ENCODE results near the gene CAMK1. TPM values are rescaled to one million over a fixed set of nuclear protein-coding genes. Genes with fewer than 3 reads are reported as not detected.
A peak's percentile ranks its signal among the peaks of the same experiment; 100 is the strongest.

CAMK1 gene
- total and polyA plus RNA-seq, 9 of the 15 experiments (the other 6 are each of a cell fraction or from before 2014, with no cell fraction given) = 0.23 to 10.7 (median 6.0) TPM

- Histone ChIP-seq H3K4me1 (replicated peaks in 1 of 2; ENCODE audit: control insufficient read depth in 2 of 2, insufficient read depth in 2 of 2, low read length in 2 of 2) (no peaks in the 10 kb centered on the region; a peak in 3 of 5 replicates), H3K9me3 (replicated peaks; ENCODE audit: control insufficient read depth, insufficient read depth, low read depth, low read length) (no peaks in the 10 kb centered on the region), H3K9ac (ENCODE audit: insufficient read depth in 1 of 2, low read depth in 2 of 2, low read length in 2 of 2) (peak overlapping the region in 1 of 2 experiments; percentile 23; a peak in 1 of 4 replicates), H3K36me3 (ENCODE audit: control insufficient read depth, insufficient read depth, low read length) (peaks cover 89% of the 10 kb centered on the region), H3K27ac (ENCODE audit: extremely low read depth, low read depth, low read length) (no peak overlapping the region), H2AFZ (ENCODE audit: low read depth, low read length) (no peak overlapping the region), H4K20me1 (replicated peaks; ENCODE audit: control insufficient read depth, insufficient read depth, low read length) (peaks cover 3% of the 10 kb centered on the region; the same call in 1 of the 2 replicates), H3K4me3 (no peak overlapping the region), H3K9me1 (ENCODE audit: control insufficient read depth, insufficient read depth, low read length) (peaks cover 3% of the 10 kb centered on the region), H3K27me3 (ENCODE audit: control insufficient read depth in 2 of 2, insufficient read depth in 2 of 2, low read length in 2 of 2) (no peaks in the 10 kb centered on the region), H3K79me2 (ENCODE audit: control insufficient read depth, insufficient read depth, low read length) (peaks cover 48% of the 10 kb centered on the region), H3K4me2 (ENCODE audit: insufficient read depth, low read length) (no peak overlapping the region)
- WGBS (ENCODE audit: insufficient coverage, low coverage, missing lambda C conversion rate) = 95% methylated on average over 11 of the region's 12 CpGs
- intact Hi-C loops (cut with micrococcal nuclease) = loop anchor here (10.0 kb wide), 1 partner anchor 293 kb away; no protein-coding TSS in a partner anchor
- POLR2A ChIA-PET = interaction anchor here (2.4 kb wide), 1 partner anchor 11 kb away, joined by 10 read pairs; no protein-coding TSS in a partner anchor
- DNase-seq (ENCODE audit: extremely low read depth in 1 of 4, low spot score in 3 of 4) = peak in 1 of 4 experiments; percentile 10
- BruUV-seq (replicated peaks) = no TSS peak
- TF ChIP-seq CEBPG (CRISPR knock-in tag; IDR thresholded peaks at IDR 0.05) (no peak), CEBPG (tag; conservative IDR thresholded peaks at IDR 0.05 in 1 of 2, IDR thresholded peaks at IDR 0.05 in 1 of 2) (no peak), SREBF2 (CRISPR knock-in tag; IDR thresholded peaks at IDR 0.05) (no peak), POLR2AphosphoS5 (IDR thresholded peaks at IDR 0.05; ENCODE audit: control insufficient read depth, insufficient read depth, low read depth, low read length) (peak; percentile 54; the same call in 1 of the 2 replicates), BRD4 (IDR thresholded peaks at IDR 0.05) (no peak), STAT6 (CRISPR knock-in tag; IDR thresholded peaks at IDR 0.05) (no peak), MBD2 (IDR thresholded peaks at IDR 0.05; ENCODE audit: borderline replicate concordance, low read depth) (no peak), PML (IDR thresholded peaks at IDR 0.05; ENCODE audit: low read length) (peak; percentile 18; the same call in 1 of the 2 replicates)
- ATAC-seq = no peak
- no peak for FAIRE-seq
- in situ Hi-C loops (cut with MboI) = no loop called here
- CTCF ChIA-PET (ENCODE audit: low intra/inter-chr PET ratio) = interaction anchor here (0.7 kb wide), 1 partner anchor 345 kb away, joined by 4 read pairs; no protein-coding TSS in a partner anchor
Observed at GRCh38 chr3:9797196-9797945, 27.6 kb upstream of the CAMK1 start.
